ENCODE results near the gene GOLIM4.

DNA sequence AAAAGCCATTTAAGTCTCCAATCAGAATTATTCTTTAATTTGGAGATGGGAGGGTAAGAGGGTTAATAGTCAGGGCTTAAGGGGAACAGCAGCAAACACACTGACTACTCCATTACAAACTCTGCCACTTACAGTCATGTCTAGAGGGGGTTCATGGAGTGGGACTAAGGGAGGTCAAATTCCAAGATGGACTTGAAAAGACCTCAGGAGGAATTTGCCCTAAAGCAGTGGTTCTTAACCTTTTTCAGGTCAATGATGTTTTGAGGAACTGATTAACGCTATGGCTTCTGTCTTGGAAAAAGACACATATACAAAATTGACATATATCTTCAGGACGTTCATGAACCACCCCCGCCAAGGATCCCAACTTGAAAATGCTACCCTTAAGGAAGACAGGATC, 13.9 kb downstream of the GOLIM4 start:
- no peak for TF ChIP-seq POLR2A (IDR thresholded peaks at IDR 0.05)
- TF ChIP-seq, protein P1, sequence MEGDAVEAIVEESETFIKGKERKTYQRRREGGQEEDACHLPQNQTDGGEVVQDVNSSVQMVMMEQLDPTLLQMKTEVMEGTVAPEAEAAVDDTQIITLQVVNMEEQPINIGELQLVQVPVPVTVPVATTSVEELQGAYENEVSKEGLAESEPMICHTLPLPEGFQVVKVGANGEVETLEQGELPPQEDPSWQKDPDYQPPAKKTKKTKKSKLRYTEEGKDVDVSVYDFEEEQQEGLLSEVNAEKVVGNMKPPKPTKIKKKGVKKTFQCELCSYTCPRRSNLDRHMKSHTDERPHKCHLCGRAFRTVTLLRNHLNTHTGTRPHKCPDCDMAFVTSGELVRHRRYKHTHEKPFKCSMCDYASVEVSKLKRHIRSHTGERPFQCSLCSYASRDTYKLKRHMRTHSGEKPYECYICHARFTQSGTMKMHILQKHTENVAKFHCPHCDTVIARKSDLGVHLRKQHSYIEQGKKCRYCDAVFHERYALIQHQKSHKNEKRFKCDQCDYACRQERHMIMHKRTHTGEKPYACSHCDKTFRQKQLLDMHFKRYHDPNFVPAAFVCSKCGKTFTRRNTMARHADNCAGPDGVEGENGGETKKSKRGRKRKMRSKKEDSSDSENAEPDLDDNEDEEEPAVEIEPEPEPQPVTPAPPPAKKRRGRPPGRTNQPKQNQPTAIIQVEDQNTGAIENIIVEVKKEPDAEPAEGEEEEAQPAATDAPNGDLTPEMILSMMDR (IDR thresholded peaks at IDR 0.05), result no peak
- TF ChIP-seq EP300 (IDR thresholded peaks at IDR 0.05), result no peak
